ENCODE results near the gene IPCEF1.

Gene IPCEF1

GRCh38 chr6:154234019-154234772 is 122.4 kb downstream of the IPCEF1 start:
- DNase-seq, result no peak
- TF ChIP-seq CTCF (IDR thresholded peaks at IDR 0.05; ENCODE audit: low read depth, low read length), result no peak
- Histone ChIP-seq H3K9me3 (no peaks in the 10 kb centered on the region), H3K27me3 (no peaks in the 10 kb centered on the region), H3K4me3 (ENCODE audit: low read depth, low read length) (no peak overlapping the region), H3K36me3 (no peaks in the 10 kb centered on the region), H3K4me1 (no peaks in the 10 kb centered on the region)

GRCh38 chr6:154233383-154233782 is 123.2 kb downstream of the IPCEF1 start:
- H3K27me3 ChIP-seq, result no peaks in the 10 kb centered on the region
- H3K4me3 ChIP-seq (ENCODE audit: low read depth, low read length), result no peak overlapping the region
- no peak for TF ChIP-seq CTCF (IDR thresholded peaks at IDR 0.05; ENCODE audit: low read depth, low read length)
- no peaks in the 10 kb centered on the region for H3K36me3 ChIP-seq
- no peaks in the 10 kb centered on the region for H3K9me3 ChIP-seq
- H3K4me1 ChIP-seq, result no peaks in the 10 kb centered on the region
- DNase-seq, result no peak

- no peaks in the 10 kb centered on the region for H3K36me3 ChIP-seq
- TF ChIP-seq CTCF (IDR thresholded peaks at IDR 0.05; ENCODE audit: low read depth, low read length), result no peak
- H3K9me3 ChIP-seq, result no peaks in the 10 kb centered on the region
- H3K4me3 ChIP-seq (ENCODE audit: low read depth, low read length), result no peak overlapping the region
- H3K4me1 ChIP-seq, result no peaks in the 10 kb centered on the region
- H3K27me3 ChIP-seq, result no peaks in the 10 kb centered on the region
- no peak for DNase-seq
Observed at GRCh38 chr6:154232013-154232910, 124.3 kb downstream of the IPCEF1 start.

- TF ChIP-seq CTCF (IDR thresholded peaks at IDR 0.05; ENCODE audit: low read depth, low read length), result no peak
- Histone ChIP-seq H3K9me3 (no peaks in the 10 kb centered on the region), H3K36me3 (no peaks in the 10 kb centered on the region), H3K27me3 (no peaks in the 10 kb centered on the region), H3K4me3 (ENCODE audit: low read depth, low read length) (no peak overlapping the region), H3K4me1 (no peaks in the 10 kb centered on the region)
- DNase-seq, result no peak
Observed at GRCh38 chr6:154230910-154231595, 125.5 kb downstream of the IPCEF1 start.

GRCh38 chr6:154230393-154230792 is 126.2 kb downstream of the IPCEF1 start:
- Histone ChIP-seq H3K4me3 (ENCODE audit: low read depth, low read length) (no peak overlapping the region), H3K9me3 (no peaks in the 10 kb centered on the region)
- TF ChIP-seq CTCF (IDR thresholded peaks at IDR 0.05; ENCODE audit: low read depth, low read length), result no peak

More at GRCh38 chr6:154230393-154230792, 126.2 kb downstream of the IPCEF1 start:
- no peaks in the 10 kb centered on the region for H3K27me3 ChIP-seq
- H3K4me1 ChIP-seq, result no peaks in the 10 kb centered on the region
- DNase-seq, result no peak
- H3K36me3 ChIP-seq, result no peaks in the 10 kb centered on the region
